HEK293 (cell line): ENCODE results near the gene ZNF423.

Source experiments
- ZNF274 ChIP-seq, 2 experiments: fragments of 200-500 bp in 1 of 2; fragments of 450-650 bp in 1 of 2; sonication (Bioruptor generic) in 1 of 2; formaldehyde crosslinking in 1 of 2; IDR thresholded peaks; 2 replicates each; pipeline versions ENCODE4 v1.5.1 to v1.6.1; 2014 to 2016; ENCODE audit warnings: borderline replicate concordance in 1 of 2, inconsistent platforms in 1 of 2, low read length in 1 of 2, missing biosample characterization in 1 of 2, missing genetic modification characterization in 1 of 2
- ZNF350 ChIP-seq: fragments of 450-650 bp; formaldehyde crosslinking; IDR thresholded peaks from 2 replicates; pipeline ENCODE4 v1.5.0; 2017; ENCODE audit warnings: missing biosample characterization, mild to moderate bottlenecking, missing genetic modification characterization
- ZNF423 ChIP-seq: fragments of 450-650 bp; formaldehyde crosslinking; IDR thresholded peaks from 2 replicates; pipeline ENCODE4 v1.5.1; 2016; ENCODE audit warnings: missing biosample characterization, missing genetic modification characterization
- ZNF707 ChIP-seq: fragments of 450-650 bp; formaldehyde crosslinking; IDR thresholded peaks from 2 replicates; pipeline ENCODE4 v1.5.1; 2016; ENCODE audit warnings: missing biosample characterization, missing genetic modification characterization
- TF ChIP-seq, protein P1 (sequence below): fragments of 450-650 bp; formaldehyde crosslinking; IDR thresholded peaks from 2 replicates; pipeline ENCODE4 v1.5.1; 2016; ENCODE audit warnings: missing biosample characterization, missing genetic modification characterization
- TF ChIP-seq, protein P2 (sequence below): fragments of 450-650 bp; formaldehyde crosslinking; IDR thresholded peaks from 2 replicates; pipeline ENCODE4 v1.5.1; 2016; ENCODE audit warnings: missing biosample characterization, missing genetic modification characterization
- TF ChIP-seq, protein P3 (sequence below): fragments of 450-650 bp; formaldehyde crosslinking; IDR thresholded peaks from 2 replicates; pipeline ENCODE4 v1.5.1; 2016; ENCODE audit warnings: missing biosample characterization, missing genetic modification characterization
- TF ChIP-seq, protein P4 (sequence below): fragments of 450-650 bp; formaldehyde crosslinking; IDR thresholded peaks from 2 replicates; pipeline ENCODE4 v1.5.1; 2016; ENCODE audit warnings: missing biosample characterization, missing genetic modification characterization

DNA sequence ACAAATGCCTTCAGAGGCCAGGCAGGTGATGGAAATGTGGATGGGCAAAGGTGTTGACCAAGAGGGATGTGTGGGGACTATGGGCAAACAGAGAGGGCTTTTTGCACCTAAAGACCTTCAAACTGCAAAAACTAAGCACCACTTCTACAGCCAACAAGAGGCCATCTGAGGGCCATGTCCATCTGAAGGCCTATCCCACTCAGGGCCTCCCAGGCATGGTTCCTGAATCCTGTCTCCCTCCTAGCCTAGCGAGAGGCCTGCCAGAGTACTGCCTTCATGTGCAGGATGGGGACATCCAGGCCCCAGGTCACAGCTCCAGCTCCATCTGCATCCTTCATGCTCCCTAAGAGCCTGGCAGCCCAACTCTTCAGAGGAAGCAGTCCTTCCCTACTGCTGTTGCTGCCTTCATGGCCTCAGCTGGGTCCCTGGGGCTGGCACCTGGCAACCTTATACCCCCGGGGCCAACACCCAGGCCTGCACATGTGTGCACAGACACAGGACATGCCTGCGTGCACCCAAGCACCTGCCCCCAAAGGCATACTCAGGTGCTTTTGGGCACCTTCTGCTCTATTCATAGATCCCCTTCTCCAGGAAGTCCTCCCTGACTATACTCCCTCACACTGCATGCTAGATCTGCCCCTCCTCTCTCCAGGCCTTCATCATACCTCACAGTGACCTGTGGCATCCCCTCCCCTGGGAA is 387.2 kb downstream of the ZNF423 start:
- TF ChIP-seq, protein P1, sequence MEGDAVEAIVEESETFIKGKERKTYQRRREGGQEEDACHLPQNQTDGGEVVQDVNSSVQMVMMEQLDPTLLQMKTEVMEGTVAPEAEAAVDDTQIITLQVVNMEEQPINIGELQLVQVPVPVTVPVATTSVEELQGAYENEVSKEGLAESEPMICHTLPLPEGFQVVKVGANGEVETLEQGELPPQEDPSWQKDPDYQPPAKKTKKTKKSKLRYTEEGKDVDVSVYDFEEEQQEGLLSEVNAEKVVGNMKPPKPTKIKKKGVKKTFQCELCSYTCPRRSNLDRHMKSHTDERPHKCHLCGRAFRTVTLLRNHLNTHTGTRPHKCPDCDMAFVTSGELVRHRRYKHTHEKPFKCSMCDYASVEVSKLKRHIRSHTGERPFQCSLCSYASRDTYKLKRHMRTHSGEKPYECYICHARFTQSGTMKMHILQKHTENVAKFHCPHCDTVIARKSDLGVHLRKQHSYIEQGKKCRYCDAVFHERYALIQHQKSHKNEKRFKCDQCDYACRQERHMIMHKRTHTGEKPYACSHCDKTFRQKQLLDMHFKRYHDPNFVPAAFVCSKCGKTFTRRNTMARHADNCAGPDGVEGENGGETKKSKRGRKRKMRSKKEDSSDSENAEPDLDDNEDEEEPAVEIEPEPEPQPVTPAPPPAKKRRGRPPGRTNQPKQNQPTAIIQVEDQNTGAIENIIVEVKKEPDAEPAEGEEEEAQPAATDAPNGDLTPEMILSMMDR (tag by site-specific recombination): no peak
- TF ChIP-seq, protein P2, sequence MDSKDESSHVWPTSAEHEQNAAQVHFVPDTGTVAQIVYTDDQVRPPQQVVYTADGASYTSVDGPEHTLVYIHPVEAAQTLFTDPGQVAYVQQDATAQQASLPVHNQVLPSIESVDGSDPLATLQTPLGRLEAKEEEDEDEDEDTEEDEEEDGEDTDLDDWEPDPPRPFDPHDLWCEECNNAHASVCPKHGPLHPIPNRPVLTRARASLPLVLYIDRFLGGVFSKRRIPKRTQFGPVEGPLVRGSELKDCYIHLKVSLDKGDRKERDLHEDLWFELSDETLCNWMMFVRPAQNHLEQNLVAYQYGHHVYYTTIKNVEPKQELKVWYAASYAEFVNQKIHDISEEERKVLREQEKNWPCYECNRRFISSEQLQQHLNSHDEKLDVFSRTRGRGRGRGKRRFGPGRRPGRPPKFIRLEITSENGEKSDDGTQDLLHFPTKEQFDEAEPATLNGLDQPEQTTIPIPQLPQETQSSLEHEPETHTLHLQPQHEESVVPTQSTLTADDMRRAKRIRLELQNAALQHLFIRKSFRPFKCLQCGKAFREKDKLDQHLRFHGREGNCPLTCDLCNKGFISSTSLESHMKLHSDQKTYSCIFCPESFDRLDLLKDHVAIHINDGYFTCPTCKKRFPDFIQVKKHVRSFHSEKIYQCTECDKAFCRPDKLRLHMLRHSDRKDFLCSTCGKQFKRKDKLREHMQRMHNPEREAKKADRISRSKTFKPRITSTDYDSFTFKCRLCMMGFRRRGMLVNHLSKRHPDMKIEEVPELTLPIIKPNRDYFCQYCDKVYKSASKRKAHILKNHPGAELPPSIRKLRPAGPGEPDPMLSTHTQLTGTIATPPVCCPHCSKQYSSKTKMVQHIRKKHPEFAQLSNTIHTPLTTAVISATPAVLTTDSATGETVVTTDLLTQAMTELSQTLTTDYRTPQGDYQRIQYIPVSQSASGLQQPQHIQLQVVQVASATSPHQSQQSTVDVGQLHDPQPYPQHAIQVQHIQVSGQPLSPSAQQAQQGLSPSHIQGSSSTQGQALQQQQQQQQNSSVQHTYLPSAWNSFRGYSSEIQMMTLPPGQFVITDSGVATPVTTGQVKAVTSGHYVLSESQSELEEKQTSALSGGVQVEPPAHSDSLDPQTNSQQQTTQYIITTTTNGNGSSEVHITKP: no peak
- TF ChIP-seq ZNF350 (no peak), ZNF274 (IDR thresholded peaks at IDR 0.05; ENCODE audit: low read length) (no peak), ZNF274 (tag by site-specific recombination; IDR thresholded peaks at IDR 0.05; ENCODE audit: borderline replicate concordance) (no peak), ZNF707 (tag by site-specific recombination) (no peak), ZNF423 (tag by site-specific recombination) (no peak)
- TF ChIP-seq, protein P3, sequence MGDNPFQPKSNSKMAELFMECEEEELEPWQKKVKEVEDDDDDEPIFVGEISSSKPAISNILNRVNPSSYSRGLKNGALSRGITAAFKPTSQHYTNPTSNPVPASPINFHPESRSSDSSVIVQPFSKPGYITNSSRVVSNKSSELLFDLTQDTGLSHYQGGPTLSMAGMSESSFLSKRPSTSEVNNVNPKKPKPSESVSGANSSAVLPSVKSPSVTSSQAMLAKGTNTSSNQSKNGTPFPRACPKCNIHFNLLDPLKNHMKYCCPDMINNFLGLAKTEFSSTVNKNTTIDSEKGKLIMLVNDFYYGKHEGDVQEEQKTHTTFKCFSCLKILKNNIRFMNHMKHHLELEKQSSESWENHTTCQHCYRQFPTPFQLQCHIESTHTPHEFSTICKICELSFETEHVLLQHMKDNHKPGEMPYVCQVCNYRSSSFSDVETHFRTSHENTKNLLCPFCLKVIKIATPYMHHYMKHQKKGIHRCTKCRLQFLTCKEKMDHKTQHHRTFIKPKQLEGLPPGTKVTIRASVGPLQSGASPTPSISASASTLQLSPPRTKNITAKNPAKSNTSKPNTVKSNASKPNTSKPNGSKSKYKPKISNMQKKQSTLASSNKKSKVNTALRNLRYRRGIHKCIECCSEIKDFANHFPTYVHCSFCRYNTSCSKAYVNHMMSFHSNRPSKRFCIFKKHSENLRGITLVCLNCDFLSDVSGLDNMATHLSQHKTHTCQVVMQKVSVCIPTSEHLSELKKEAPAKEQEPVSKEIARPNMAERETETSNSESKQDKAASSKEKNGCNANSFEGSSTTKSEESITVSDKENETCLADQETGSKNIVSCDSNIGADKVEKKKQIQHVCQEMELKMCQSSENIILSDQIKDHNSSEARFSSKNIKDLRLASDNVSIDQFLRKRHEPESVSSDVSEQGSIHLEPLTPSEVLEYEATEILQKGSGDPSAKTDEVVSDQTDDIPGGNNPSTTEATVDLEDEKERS (tag by site-specific recombination): no peak
- TF ChIP-seq, protein P4, sequence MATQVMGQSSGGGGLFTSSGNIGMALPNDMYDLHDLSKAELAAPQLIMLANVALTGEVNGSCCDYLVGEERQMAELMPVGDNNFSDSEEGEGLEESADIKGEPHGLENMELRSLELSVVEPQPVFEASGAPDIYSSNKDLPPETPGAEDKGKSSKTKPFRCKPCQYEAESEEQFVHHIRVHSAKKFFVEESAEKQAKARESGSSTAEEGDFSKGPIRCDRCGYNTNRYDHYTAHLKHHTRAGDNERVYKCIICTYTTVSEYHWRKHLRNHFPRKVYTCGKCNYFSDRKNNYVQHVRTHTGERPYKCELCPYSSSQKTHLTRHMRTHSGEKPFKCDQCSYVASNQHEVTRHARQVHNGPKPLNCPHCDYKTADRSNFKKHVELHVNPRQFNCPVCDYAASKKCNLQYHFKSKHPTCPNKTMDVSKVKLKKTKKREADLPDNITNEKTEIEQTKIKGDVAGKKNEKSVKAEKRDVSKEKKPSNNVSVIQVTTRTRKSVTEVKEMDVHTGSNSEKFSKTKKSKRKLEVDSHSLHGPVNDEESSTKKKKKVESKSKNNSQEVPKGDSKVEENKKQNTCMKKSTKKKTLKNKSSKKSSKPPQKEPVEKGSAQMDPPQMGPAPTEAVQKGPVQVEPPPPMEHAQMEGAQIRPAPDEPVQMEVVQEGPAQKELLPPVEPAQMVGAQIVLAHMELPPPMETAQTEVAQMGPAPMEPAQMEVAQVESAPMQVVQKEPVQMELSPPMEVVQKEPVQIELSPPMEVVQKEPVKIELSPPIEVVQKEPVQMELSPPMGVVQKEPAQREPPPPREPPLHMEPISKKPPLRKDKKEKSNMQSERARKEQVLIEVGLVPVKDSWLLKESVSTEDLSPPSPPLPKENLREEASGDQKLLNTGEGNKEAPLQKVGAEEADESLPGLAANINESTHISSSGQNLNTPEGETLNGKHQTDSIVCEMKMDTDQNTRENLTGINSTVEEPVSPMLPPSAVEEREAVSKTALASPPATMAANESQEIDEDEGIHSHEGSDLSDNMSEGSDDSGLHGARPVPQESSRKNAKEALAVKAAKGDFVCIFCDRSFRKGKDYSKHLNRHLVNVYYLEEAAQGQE (tag by site-specific recombination): no peak
